HG03521 (cell line): ENCODE results near the gene NFILZ.

Experiments used
- ATAC-seq: cut with Tn5 transposase; IDR thresholded peaks from one replicate; pipeline ENCODE4 v1.9.1; 2021; ENCODE audit warnings: mild to moderate bottlenecking, moderate library complexity; ENCODE audit not compliant: unreplicated experiment

NFILZ gene

GRCh38 chr19:8641221-8641907 lies 10.9 kb downstream of the NFILZ start:
- ATAC-seq, result no peak

GRCh38 chr19:8641908-8642547 lies 11.6 kb downstream of the NFILZ start:
- ATAC-seq, result no peak

- no peak for ATAC-seq
Observed at GRCh38 chr19:8642561-8642960, 12.1 kb downstream of the NFILZ start.

- no peak for ATAC-seq
Observed at GRCh38 chr19:8643860-8644653, 13.6 kb downstream of the NFILZ start.

GRCh38 chr19:8648240-8648639 lies 17.8 kb downstream of the NFILZ start:
- ATAC-seq, result no peak

- ATAC-seq, result no peak
Observed at GRCh38 chr19:8654591-8655339, 24.3 kb downstream of the NFILZ start.

GRCh38 chr19:8655340-8655709 lies 24.9 kb downstream of the NFILZ start:
- ATAC-seq, result no peak

- ATAC-seq, result no peak
Observed at GRCh38 chr19:8657869-8658268, 27.4 kb downstream of the NFILZ start.

GRCh38 chr19:8659905-8660304 lies 29.5 kb downstream of the NFILZ start:
- ATAC-seq, result no peak

GRCh38 chr19:8662263-8662662 lies 31.8 kb downstream of the NFILZ start:
- ATAC-seq, result no peak

GRCh38 chr19:8663920-8664670 lies 33.7 kb downstream of the NFILZ start:
- ATAC-seq, result no peak

GRCh38 chr19:8664671-8665057 lies 34.2 kb downstream of the NFILZ start:
- ATAC-seq, result no peak

- no peak for ATAC-seq
Observed at GRCh38 chr19:8665468-8666213, 35.2 kb downstream of the NFILZ start.

- ATAC-seq, result no peak
Observed at GRCh38 chr19:8666814-8667405, 36.5 kb downstream of the NFILZ start.

GRCh38 chr19:8673276-8673891 lies 43.0 kb downstream of the NFILZ start:
- ATAC-seq, result no peak

- no peak for ATAC-seq
Observed at GRCh38 chr19:8675066-8675465, 44.6 kb downstream of the NFILZ start.

GRCh38 chr19:8678244-8678807 lies 47.9 kb downstream of the NFILZ start:
- ATAC-seq, result no peak
